KMS-11 (cell line): ENCODE data around the gene TNFRSF12A.

Source experiments
- H2AFZ ChIP-seq: fragments of 200-600 bp; sonication (generic); 2 replicates; pipeline ENCODE4 v1.6.1; 2016; ENCODE audit warnings: antibody characterized with exemption, mixed run types, low read depth
- H3K27ac ChIP-seq: fragments of 200-600 bp; sonication (generic); 2 replicates; pipeline ENCODE4 v1.6.1; 2016; ENCODE audit warnings: mild to moderate bottlenecking, mixed run types
- H3K27me3 ChIP-seq: fragments of 200-600 bp; sonication (generic); 2 replicates; pipeline ENCODE4 v1.6.1; 2017; ENCODE audit warnings: mild to moderate bottlenecking, low read depth, mixed run types, moderate library complexity; ENCODE audit not compliant: insufficient read depth
- H3K36me3 ChIP-seq: fragments of 200-600 bp; sonication (generic); 2 replicates; pipeline ENCODE4 v1.6.1; 2017; ENCODE audit warnings: mild to moderate bottlenecking, mixed run types; ENCODE audit not compliant: insufficient read depth
- H3K4me1 ChIP-seq: fragments of 200-600 bp; sonication (generic); 2 replicates; pipeline ENCODE4 v1.6.1; 2016; ENCODE audit warnings: mild to moderate bottlenecking, low read depth, mixed run types; ENCODE audit not compliant: poor library complexity, severe bottlenecking
- H3K4me2 ChIP-seq: fragments of 200-600 bp; sonication (generic); 2 replicates; pipeline ENCODE4 v1.7.0; 2016; ENCODE audit warnings: mild to moderate bottlenecking, mixed run types
- H3K4me3 ChIP-seq: fragments of 200-600 bp; sonication (generic); IDR thresholded peaks from 2 replicates; pipeline ENCODE4 v1.6.1; 2017; ENCODE audit warnings: low read depth, low read length, mixed read lengths; ENCODE audit not compliant: insufficient read depth
- H3K79me2 ChIP-seq: fragments of 200-600 bp; sonication (generic); 2 replicates; pipeline ENCODE4 v1.6.1; 2016; ENCODE audit warnings: low read depth, mixed run types; ENCODE audit not compliant: insufficient read depth
- H3K9ac ChIP-seq: fragments of 200-600 bp; sonication (generic); 2 replicates; pipeline ENCODE4 v1.6.1; 2016; ENCODE audit warnings: mild to moderate bottlenecking, mixed run types
- H4K20me1 ChIP-seq: fragments of 200-600 bp; sonication (generic); 2 replicates; pipeline ENCODE4 v1.6.1; 2016; ENCODE audit warnings: mild to moderate bottlenecking, mixed run types; ENCODE audit not compliant: insufficient read depth
- CTCF ChIP-seq: fragments of 200-600 bp; sonication (generic); conservative IDR thresholded peaks from 2 replicates; pipeline ENCODE4 v1.6.1; 2017; ENCODE audit warnings: low read depth, mild to moderate bottlenecking, antibody characterized with exemption, low read length, moderate library complexity, mixed read lengths

The TNFRSF12A gene

DNA sequence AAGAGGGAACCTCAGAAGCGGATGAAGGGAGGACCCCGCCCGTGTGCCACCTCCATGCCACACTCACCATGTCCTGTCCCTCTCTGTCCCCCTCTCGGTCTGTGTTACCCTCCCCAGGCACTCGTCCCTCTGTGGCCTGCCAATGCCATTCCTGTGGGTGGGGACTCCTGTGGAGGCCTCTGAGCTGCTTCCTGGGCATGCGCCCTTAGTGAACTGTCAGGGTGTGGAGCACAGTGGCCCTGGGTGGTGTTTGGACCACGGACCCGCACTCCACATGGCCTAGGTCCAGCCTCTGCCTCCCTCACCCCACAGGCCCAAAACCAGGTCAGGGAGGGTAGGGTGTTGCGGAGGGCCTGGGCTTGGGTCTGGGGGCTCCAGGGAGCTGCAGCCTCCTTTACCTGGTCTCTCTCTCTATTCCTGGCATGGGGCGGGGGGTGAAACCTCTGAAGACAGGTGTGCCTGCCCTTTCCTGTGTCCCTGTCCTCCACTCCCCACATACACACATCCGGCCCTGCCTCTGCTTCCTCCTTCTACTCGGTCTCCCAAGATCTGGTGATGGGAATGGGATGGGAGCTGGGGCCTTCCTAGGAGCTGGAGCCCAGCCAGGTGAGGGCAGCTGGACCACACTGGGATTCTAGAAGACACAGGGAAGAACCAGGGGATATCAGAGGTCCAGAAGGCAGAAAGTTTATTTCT is 28.5 kb upstream of the TNFRSF12A start:
- Histone ChIP-seq H4K20me1 (no peaks in the 10 kb centered on the region), H3K36me3 (no peaks in the 10 kb centered on the region), H3K4me1 (no peaks in the 10 kb centered on the region), H3K4me2 (no peak overlapping the region), H3K27me3 (peaks cover 100% of the 10 kb centered on the region), H3K79me2 (no peaks in the 10 kb centered on the region), H2AFZ (no peak overlapping the region), H3K9ac (no peak overlapping the region), H3K4me3 (no peak overlapping the region), H3K27ac (no peak overlapping the region)
- no peak for TF ChIP-seq CTCF

DNA sequence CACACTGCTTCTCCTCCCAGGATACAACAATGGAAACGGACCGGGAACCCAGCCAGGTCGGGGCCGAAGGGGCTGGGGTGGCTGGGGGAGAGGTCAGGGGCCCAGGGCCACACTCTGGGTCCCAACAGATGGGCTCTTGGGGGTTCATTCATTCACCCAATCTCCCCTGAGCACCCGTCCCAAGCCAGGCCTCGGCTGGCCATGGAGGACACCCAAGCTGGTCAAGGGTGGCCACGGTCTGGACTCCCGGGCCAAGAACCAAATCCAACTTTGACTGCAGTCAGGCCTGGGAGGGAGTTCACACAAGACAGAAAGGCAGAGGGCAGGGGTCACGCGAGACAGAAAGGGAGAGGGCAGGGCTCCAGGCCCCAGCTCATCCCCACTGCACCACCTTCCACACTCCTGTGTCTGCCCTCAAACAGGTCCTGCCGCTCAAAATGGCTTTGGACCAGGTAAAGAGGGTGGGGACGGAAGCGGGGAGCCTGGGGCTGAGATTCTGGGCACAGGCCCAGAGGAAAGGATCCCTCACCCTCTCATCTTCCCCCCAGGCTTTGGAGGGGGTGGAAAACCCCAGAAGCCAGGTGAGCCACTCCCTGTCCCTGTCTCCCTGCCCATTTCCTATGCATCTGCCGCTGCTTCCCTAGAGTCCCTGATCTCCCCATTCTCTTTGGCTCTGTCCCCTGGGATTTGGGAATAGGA is 27.6 kb upstream of the TNFRSF12A start:
- H2AFZ ChIP-seq, result no peak overlapping the region
- no peak overlapping the region for H3K9ac ChIP-seq
- no peaks in the 10 kb centered on the region for H3K36me3 ChIP-seq
- H3K4me3 ChIP-seq, result no peak overlapping the region
- no peak for TF ChIP-seq CTCF
- H3K4me2 ChIP-seq, result no peak overlapping the region
- no peaks in the 10 kb centered on the region for H3K4me1 ChIP-seq
- no peaks in the 10 kb centered on the region for H4K20me1 ChIP-seq
- no peak overlapping the region for H3K27ac ChIP-seq
- peaks cover 100% of the 10 kb centered on the region for H3K27me3 ChIP-seq
- no peaks in the 10 kb centered on the region for H3K79me2 ChIP-seq

- no peak overlapping the region for H3K27ac ChIP-seq
Measured at GRCh38 chr16:2996298-2996697, 23.9 kb upstream of the TNFRSF12A start.

GRCh38 chr16:2999929-3000328 is 20.2 kb upstream of the TNFRSF12A start:
- Histone ChIP-seq H3K4me3 (no peak overlapping the region), H3K36me3 (no peaks in the 10 kb centered on the region), H3K27ac (no peak overlapping the region), H3K4me1 (peaks cover 2% of the 10 kb centered on the region), H3K9ac (no peak overlapping the region), H3K27me3 (peaks cover 81% of the 10 kb centered on the region), H2AFZ (no peak overlapping the region), H4K20me1 (no peaks in the 10 kb centered on the region), H3K79me2 (no peaks in the 10 kb centered on the region), H3K4me2 (no peak overlapping the region)
- TF ChIP-seq CTCF, result no peak

More at GRCh38 chr16:2996298-2996697, 23.9 kb upstream of the TNFRSF12A start:
- Histone ChIP-seq H3K4me2 (no peak overlapping the region), H4K20me1 (no peaks in the 10 kb centered on the region), H3K4me1 (no peaks in the 10 kb centered on the region), H3K4me3 (no peak overlapping the region), H3K27me3 (peaks cover 100% of the 10 kb centered on the region), H3K79me2 (no peaks in the 10 kb centered on the region), H3K36me3 (no peaks in the 10 kb centered on the region), H2AFZ (no peak overlapping the region), H3K9ac (no peak overlapping the region)
- TF ChIP-seq CTCF, result no peak
